ENCODE data around the gene CTDP1.

The CTDP1 gene

DNA sequence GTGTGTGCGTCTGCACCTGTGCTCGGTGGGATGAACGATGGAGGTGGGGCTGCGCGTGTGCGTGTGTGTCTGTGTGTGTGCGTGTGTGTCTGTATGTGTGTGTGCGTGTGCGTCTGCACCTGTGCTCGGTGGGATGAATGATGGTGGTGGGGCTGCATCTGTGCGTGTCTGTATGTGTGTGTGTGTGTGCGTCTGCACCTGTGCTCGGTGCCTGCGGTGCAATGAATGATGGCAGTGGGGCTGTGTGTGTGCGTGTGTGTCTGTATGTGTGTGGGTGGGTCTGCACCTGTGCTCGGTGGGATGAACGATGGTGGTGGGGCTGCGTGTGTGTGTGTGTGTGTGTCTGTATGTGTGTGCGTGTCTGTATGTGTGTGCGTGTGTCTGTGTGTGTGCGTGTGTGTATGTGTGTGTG, 48.5 kb upstream of the CTDP1 start:
- TF ChIP-seq, protein P1, sequence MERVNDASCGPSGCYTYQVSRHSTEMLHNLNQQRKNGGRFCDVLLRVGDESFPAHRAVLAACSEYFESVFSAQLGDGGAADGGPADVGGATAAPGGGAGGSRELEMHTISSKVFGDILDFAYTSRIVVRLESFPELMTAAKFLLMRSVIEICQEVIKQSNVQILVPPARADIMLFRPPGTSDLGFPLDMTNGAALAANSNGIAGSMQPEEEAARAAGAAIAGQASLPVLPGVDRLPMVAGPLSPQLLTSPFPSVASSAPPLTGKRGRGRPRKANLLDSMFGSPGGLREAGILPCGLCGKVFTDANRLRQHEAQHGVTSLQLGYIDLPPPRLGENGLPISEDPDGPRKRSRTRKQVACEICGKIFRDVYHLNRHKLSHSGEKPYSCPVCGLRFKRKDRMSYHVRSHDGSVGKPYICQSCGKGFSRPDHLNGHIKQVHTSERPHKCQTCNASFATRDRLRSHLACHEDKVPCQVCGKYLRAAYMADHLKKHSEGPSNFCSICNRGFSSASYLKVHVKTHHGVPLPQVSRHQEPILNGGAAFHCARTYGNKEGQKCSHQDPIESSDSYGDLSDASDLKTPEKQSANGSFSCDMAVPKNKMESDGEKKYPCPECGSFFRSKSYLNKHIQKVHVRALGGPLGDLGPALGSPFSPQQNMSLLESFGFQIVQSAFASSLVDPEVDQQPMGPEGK (CRISPR knock-in tag; IDR thresholded peaks at IDR 0.05; ENCODE audit: borderline replicate concordance) = no peak
- TF ChIP-seq TCF4 (CRISPR knock-in tag; IDR thresholded peaks at IDR 0.05; ENCODE audit: borderline replicate concordance) = no peak
- no peak for TF ChIP-seq ZC3H10 (CRISPR knock-in tag; IDR thresholded peaks at IDR 0.05)
- TF ChIP-seq, protein P2, sequence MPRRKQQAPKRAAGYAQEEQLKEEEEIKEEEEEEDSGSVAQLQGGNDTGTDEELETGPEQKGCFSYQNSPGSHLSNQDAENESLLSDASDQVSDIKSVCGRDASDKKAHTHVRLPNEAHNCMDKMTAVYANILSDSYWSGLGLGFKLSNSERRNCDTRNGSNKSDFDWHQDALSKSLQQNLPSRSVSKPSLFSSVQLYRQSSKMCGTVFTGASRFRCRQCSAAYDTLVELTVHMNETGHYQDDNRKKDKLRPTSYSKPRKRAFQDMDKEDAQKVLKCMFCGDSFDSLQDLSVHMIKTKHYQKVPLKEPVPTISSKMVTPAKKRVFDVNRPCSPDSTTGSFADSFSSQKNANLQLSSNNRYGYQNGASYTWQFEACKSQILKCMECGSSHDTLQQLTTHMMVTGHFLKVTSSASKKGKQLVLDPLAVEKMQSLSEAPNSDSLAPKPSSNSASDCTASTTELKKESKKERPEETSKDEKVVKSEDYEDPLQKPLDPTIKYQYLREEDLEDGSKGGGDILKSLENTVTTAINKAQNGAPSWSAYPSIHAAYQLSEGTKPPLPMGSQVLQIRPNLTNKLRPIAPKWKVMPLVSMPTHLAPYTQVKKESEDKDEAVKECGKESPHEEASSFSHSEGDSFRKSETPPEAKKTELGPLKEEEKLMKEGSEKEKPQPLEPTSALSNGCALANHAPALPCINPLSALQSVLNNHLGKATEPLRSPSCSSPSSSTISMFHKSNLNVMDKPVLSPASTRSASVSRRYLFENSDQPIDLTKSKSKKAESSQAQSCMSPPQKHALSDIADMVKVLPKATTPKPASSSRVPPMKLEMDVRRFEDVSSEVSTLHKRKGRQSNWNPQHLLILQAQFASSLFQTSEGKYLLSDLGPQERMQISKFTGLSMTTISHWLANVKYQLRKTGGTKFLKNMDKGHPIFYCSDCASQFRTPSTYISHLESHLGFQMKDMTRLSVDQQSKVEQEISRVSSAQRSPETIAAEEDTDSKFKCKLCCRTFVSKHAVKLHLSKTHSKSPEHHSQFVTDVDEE (CRISPR knock-in tag; IDR thresholded peaks at IDR 0.05) = no peak
- no peak for TF ChIP-seq ZNF565 (CRISPR knock-in tag; conservative IDR thresholded peaks at IDR 0.05; ENCODE audit: low read depth)
- no peak for TF ChIP-seq BACH2 (CRISPR knock-in tag; IDR thresholded peaks at IDR 0.05; ENCODE audit: borderline replicate concordance)
- TF ChIP-seq CSDC2 (CRISPR knock-in tag; IDR thresholded peaks at IDR 0.05) = no peak
- TF ChIP-seq ESRRG (CRISPR knock-in tag; IDR thresholded peaks at IDR 0.05) = no peak
- no peak for TF ChIP-seq ZFP3 (CRISPR knock-in tag; IDR thresholded peaks at IDR 0.05)
- no peak for TF ChIP-seq ZNF8 (CRISPR knock-in tag; IDR thresholded peaks at IDR 0.05)
- ATAC-seq = no peak

DNA sequence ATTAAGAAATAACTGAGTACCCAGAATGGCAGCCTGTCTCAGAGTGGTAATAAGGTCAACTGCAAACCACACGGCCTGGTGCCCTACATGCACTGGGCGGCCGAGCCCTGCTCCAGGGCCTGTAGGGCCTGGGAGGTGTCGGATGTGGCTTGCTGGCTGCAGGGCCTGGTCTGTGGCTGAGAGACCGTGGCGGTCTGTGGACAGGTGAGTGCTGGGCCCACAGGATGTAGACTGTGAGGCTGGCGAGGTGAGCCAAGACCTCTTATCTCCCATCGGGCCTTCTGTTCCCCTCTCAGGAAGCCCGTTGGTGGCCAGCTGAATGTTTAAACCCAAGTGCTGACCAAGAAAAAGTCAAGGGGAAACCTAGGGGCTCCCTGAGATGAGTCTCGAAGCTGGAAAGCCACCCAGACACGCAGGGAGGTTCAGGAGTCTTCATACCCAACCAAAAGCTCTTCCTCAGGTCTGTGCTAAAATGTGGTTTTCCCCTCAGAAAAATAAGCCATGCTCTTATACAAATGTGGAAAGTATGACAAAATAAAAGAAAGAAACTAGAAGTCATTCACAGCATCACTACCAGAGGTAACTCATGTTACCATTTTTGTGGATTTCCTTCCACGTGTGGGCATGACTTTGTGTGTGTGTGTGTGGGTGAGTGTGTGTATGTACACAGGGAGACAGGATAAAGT, 47.7 kb upstream of the CTDP1 start:
- TF ChIP-seq ZNF8 (CRISPR knock-in tag; IDR thresholded peaks at IDR 0.05) (no peak), ZNF565 (CRISPR knock-in tag; conservative IDR thresholded peaks at IDR 0.05; ENCODE audit: low read depth) (no peak), ESRRG (CRISPR knock-in tag; IDR thresholded peaks at IDR 0.05) (no peak)
- TF ChIP-seq, protein P3, sequence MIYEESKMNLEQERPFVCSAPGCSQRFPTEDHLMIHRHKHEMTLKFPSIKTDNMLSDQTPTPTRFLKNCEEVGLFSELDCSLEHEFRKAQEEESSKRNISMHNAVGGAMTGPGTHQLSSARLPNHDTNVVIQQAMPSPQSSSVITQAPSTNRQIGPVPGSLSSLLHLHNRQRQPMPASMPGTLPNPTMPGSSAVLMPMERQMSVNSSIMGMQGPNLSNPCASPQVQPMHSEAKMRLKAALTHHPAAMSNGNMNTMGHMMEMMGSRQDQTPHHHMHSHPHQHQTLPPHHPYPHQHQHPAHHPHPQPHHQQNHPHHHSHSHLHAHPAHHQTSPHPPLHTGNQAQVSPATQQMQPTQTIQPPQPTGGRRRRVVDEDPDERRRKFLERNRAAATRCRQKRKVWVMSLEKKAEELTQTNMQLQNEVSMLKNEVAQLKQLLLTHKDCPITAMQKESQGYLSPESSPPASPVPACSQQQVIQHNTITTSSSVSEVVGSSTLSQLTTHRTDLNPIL (CRISPR knock-in tag; IDR thresholded peaks at IDR 0.05; ENCODE audit: low read depth) = no peak
- no peak for ATAC-seq

DNA sequence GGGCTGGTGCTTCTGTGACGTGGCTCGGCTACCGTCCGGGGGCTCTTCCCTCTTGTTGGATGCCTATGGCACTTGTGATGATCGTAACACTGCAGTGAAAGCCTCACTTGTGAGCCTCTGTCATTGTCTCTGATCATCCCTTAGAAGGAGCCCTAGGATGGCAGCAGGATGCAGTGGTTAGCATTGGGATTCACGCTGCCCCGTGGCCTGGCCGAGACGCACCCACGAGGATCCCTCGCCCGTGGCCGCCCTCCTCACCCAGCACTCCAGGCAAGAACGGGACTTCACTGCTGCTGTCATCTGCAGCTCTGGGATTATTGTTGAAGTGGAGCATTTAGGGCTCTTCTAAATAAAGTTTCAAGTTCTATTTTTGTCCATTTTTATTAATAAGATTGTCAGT, 46.8 kb upstream of the CTDP1 start:
- no peak for ATAC-seq
- TF ChIP-seq, protein P2 (CRISPR knock-in tag; IDR thresholded peaks at IDR 0.05) = no peak
- TF ChIP-seq ZC3H10 (CRISPR knock-in tag; IDR thresholded peaks at IDR 0.05) = no peak
- TF ChIP-seq, protein P3 (CRISPR knock-in tag; IDR thresholded peaks at IDR 0.05; ENCODE audit: low read depth) = no peak
- TF ChIP-seq ARNTL (CRISPR knock-in tag; IDR thresholded peaks at IDR 0.05; ENCODE audit: borderline replicate concordance, low read depth) = no peak
- no peak for TF ChIP-seq OSR1 (CRISPR knock-in tag; IDR thresholded peaks at IDR 0.05)

DNA sequence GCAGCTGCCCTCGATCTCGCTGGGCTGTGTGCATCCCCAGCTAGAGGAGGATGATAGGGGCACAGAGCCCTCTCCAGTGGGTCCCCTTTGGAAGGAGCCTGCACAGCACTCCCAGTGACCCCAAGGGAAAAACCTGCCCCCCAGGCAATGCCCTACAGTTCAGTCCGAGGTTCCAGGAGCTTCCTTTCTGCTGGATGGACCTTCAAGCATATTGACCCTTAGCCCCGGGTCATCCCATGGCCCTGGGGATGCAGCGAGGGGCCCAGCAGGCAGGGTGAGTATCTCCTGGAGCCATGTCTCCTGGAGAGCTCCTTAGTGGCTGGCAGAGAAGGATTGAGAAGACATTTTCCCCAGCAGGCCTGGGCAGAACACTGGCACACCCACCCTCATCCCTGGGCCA, 45.4 kb upstream of the CTDP1 start:
- no peak for ATAC-seq
- no peak for TF ChIP-seq ZNF8 (CRISPR knock-in tag; IDR thresholded peaks at IDR 0.05)
- no peak for TF ChIP-seq ESRRG (CRISPR knock-in tag; IDR thresholded peaks at IDR 0.05)
- no peak for TF ChIP-seq CSDC2 (CRISPR knock-in tag; IDR thresholded peaks at IDR 0.05)
- no peak for TF ChIP-seq PPARA (CRISPR knock-in tag; IDR thresholded peaks at IDR 0.05; ENCODE audit: borderline replicate concordance)
- TF ChIP-seq, protein P4, sequence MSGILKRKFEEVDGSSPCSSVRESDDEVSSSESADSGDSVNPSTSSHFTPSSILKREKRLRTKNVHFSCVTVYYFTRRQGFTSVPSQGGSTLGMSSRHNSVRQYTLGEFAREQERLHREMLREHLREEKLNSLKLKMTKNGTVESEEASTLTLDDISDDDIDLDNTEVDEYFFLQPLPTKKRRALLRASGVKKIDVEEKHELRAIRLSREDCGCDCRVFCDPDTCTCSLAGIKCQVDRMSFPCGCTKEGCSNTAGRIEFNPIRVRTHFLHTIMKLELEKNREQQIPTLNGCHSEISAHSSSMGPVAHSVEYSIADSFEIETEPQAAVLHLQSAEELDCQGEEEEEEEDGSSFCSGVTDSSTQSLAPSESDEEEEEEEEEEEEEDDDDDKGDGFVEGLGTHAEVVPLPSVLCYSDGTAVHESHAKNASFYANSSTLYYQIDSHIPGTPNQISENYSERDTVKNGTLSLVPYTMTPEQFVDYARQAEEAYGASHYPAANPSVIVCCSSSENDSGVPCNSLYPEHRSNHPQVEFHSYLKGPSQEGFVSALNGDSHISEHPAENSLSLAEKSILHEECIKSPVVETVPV (CRISPR knock-in tag; IDR thresholded peaks at IDR 0.05) = no peak
- TF ChIP-seq ISL1 (CRISPR knock-in tag; IDR thresholded peaks at IDR 0.05) = no peak
- TF ChIP-seq SNAI2 (CRISPR knock-in tag; IDR thresholded peaks at IDR 0.05) = no peak
- TF ChIP-seq ZFP30 (CRISPR knock-in tag; IDR thresholded peaks at IDR 0.05) = no peak
- TF ChIP-seq OSR1 (CRISPR knock-in tag; IDR thresholded peaks at IDR 0.05) = no peak
- TF ChIP-seq, protein P3 (CRISPR knock-in tag; IDR thresholded peaks at IDR 0.05; ENCODE audit: low read depth) = no peak
- no peak for TF ChIP-seq ARNTL (CRISPR knock-in tag; IDR thresholded peaks at IDR 0.05; ENCODE audit: borderline replicate concordance, low read depth)
- TF ChIP-seq, protein P5, sequence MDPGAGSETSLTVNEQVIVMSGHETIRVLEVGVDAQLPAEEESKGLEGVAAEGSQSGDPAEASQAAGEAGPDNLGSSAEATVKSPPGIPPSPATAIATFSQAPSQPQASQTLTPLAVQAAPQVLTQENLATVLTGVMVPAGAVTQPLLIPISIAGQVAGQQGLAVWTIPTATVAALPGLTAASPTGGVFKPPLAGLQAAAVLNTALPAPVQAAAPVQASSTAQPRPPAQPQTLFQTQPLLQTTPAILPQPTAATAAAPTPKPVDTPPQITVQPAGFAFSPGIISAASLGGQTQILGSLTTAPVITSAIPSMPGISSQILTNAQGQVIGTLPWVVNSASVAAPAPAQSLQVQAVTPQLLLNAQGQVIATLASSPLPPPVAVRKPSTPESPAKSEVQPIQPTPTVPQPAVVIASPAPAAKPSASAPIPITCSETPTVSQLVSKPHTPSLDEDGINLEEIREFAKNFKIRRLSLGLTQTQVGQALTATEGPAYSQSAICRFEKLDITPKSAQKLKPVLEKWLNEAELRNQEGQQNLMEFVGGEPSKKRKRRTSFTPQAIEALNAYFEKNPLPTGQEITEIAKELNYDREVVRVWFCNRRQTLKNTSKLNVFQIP (CRISPR knock-in tag; IDR thresholded peaks at IDR 0.05; ENCODE audit: borderline replicate concordance, low read depth) = no peak
- no peak for TF ChIP-seq BACH2 (CRISPR knock-in tag; IDR thresholded peaks at IDR 0.05; ENCODE audit: borderline replicate concordance)
